Lower lobe of right lung (tissue), 2 donors: Measurements from ENCODE around the gene RNF31. TPM values are rescaled to one million over a fixed set of nuclear protein-coding genes. Genes with fewer than 3 reads are reported as not detected.

Experiments used
- ATAC-seq, 2 donors: fragments of 200-7000 bp; cut with Tn5 transposase; one replicate each; pipeline ENCODE4 v1.9.1; 2020 to 2022; ENCODE audit warnings: mild to moderate bottlenecking in 2 of 2, moderate library complexity in 2 of 2
- DNase-seq: peaks from one replicate; pipeline ENCODE4 v3.0.0-alpha.2; 2020
- H3K27ac ChIP-seq: fragments of 200-600 bp; one replicate; pipeline ENCODE4 v1.8.0; 2022
- H3K27me3 ChIP-seq: fragments of 200-600 bp; one replicate; pipeline ENCODE4 v1.8.0; 2022; ENCODE audit warnings: low read depth
- H3K36me3 ChIP-seq: fragments of 200-600 bp; one replicate; pipeline ENCODE4 v1.8.0; 2022; ENCODE audit warnings: mild to moderate bottlenecking
- H3K4me1 ChIP-seq: fragments of 200-600 bp; one replicate; pipeline ENCODE4 v1.8.0; 2022
- H3K4me3 ChIP-seq: fragments of 200-600 bp; one replicate; pipeline ENCODE4 v1.8.0; 2022; ENCODE audit warnings: mild to moderate bottlenecking
- H3K9me3 ChIP-seq: fragments of 200-600 bp; one replicate; pipeline ENCODE4 v1.8.0; 2022
- intact Hi-C: fragments of 100-400 bp; cut with DNase I; formaldehyde crosslinking; loops from one replicate; pipeline ENCODE4 v1.11.0; 2022
- total RNA-seq: library from RNA; stranded (reverse); fragmentation: NEBNext Ultra II Directional; extraction: Animal tissue kit (Norgen Biotek cat#: 25700); gene quantifications from one replicate; pipeline ENCODE4 v1.2.1, GENCODE V29; 2021
- TF ChIP-seq, protein P1 (sequence below): fragments of 200-600 bp; IDR thresholded peaks from one replicate; pipeline ENCODE4 v1.8.0; 2022; ENCODE audit warnings: antibody characterized with exemption, mild to moderate bottlenecking
- donor health status: DM: no; HTN: yes; CAD: no; lungs with severe emphysema.

RNF31 gene
- total RNA-seq, 1 donor from 2014 or later, result 67.3 TPM

GRCh38 chr14:24136684-24137528, 10.4 kb upstream of the RNF31 start:
- no peak for DNase-seq
- H3K27ac ChIP-seq, result peak overlapping the region; percentile 97
- H3K9me3 ChIP-seq, result no peaks in the 10 kb centered on the region
- peaks cover 29% of the 10 kb centered on the region for H3K36me3 ChIP-seq
- no peaks in the 10 kb centered on the region for H3K27me3 ChIP-seq
- TF ChIP-seq, protein P1, sequence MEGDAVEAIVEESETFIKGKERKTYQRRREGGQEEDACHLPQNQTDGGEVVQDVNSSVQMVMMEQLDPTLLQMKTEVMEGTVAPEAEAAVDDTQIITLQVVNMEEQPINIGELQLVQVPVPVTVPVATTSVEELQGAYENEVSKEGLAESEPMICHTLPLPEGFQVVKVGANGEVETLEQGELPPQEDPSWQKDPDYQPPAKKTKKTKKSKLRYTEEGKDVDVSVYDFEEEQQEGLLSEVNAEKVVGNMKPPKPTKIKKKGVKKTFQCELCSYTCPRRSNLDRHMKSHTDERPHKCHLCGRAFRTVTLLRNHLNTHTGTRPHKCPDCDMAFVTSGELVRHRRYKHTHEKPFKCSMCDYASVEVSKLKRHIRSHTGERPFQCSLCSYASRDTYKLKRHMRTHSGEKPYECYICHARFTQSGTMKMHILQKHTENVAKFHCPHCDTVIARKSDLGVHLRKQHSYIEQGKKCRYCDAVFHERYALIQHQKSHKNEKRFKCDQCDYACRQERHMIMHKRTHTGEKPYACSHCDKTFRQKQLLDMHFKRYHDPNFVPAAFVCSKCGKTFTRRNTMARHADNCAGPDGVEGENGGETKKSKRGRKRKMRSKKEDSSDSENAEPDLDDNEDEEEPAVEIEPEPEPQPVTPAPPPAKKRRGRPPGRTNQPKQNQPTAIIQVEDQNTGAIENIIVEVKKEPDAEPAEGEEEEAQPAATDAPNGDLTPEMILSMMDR, result no peak
- intact Hi-C loops, result no loop called here
- peaks cover 48% of the 10 kb centered on the region for H3K4me1 ChIP-seq
- no peak for ATAC-seq
- H3K4me3 ChIP-seq, result peak overlapping the region; percentile 100

DNA sequence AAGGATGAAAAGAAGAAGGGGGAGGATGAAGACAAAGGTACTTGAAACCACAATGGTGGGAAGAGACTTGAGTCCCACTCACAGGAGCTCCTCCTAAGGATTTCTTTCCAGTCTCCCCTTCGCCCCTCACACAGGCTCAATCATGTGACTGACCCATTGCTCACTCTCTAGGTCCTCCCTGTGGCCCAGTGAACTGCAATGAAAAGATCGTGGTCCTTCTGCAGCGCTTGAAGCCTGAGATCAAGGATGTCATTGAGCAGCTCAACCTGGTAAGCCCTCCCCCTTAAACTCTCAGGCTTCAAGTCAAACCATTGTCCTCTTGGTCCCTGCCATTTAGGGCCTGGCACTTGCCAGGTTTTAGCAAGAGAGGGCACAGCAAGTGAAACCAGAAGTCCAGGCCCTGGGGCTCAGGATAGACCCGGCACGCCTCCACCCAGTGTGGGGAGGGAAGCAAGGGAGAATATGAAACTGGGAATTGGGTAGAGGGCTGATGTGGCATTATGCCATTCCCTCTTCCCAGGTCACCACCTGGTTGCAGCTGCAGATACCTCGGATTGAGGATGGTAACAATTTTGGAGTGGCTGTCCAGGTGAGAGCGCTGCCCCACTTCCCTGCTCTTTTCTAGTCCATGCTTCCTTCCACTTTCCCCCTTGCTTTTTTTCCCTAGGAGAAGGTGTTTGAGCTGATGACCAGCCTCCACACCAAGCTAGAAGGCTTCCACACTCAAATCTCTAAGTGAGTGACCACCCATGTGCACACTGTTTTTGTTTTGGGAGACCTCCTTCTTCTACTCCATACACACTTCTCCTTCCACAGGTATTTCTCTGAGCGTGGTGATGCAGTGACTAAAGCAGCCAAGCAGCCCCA, 9.5 kb upstream of the RNF31 start:
- ATAC-seq, result no peak
- peaks cover 53% of the 10 kb centered on the region for H3K4me1 ChIP-seq
- peaks cover 29% of the 10 kb centered on the region for H3K36me3 ChIP-seq
- H3K27ac ChIP-seq, result no peak overlapping the region
- no peak for DNase-seq
- TF ChIP-seq, protein P1, result no peak
- H3K9me3 ChIP-seq, result no peaks in the 10 kb centered on the region
- H3K27me3 ChIP-seq, result no peaks in the 10 kb centered on the region
- intact Hi-C loops, result no loop called here
- H3K4me3 ChIP-seq, result peak overlapping the region; percentile 100

- ATAC-seq (no peak), DNase-seq (no peak)
- Histone ChIP-seq H3K4me1 (peaks cover 53% of the 10 kb centered on the region), H3K9me3 (no peaks in the 10 kb centered on the region), H3K4me3 (no peak overlapping the region), H3K27ac (no peak overlapping the region), H3K36me3 (peaks cover 34% of the 10 kb centered on the region), H3K27me3 (no peaks in the 10 kb centered on the region)
- intact Hi-C loops, result no loop called here
- TF ChIP-seq, protein P1, result no peak
Observed at GRCh38 chr14:24138396-24139271, 8.7 kb upstream of the RNF31 start.

- H3K36me3 ChIP-seq, result peaks cover 42% of the 10 kb centered on the region
- H3K9me3 ChIP-seq, result no peaks in the 10 kb centered on the region
- TF ChIP-seq, protein P1, result no peak
- no peak overlapping the region for H3K27ac ChIP-seq
- peaks cover 53% of the 10 kb centered on the region for H3K4me1 ChIP-seq
- DNase-seq (no peak), ATAC-seq (no peak)
- intact Hi-C loops, result no loop called here
- H3K27me3 ChIP-seq, result no peaks in the 10 kb centered on the region
- H3K4me3 ChIP-seq, result peak overlapping the region; percentile 90
Observed at GRCh38 chr14:24139272-24139934, 7.9 kb upstream of the RNF31 start.
